ELF-1 (cell line): Measurements from ENCODE around the gene MBP.

ENCODE experiments used
- DNase-seq: peaks from one replicate; pipeline ENCODE4 v3.0.0-alpha.2; 2016; ENCODE audit warnings: low read depth, low spot score

MBP gene

GRCh38 chr18:77008006-77008405, 124.6 kb downstream of the MBP start:
- no peak for DNase-seq

DNA sequence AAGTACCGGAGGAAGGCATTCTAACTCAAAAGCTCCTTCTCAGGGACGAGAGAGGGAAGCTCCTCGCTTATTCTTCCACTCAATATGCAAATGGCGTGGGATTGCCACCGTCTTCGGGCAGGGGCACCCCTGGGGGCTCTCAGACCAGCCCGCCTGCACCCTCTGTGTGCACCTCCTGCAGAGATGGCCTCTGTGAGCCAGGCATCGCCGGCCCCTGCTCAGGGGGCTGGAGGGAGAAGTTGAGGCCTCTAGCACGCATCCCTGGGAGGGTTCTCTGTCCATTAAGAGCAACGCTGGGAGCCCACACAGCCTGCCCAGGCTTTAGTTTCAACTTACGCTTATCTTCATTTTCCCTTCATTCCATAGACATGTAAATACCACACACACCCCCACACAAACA, 125.3 kb downstream of the MBP start:
- no peak for DNase-seq

- peak; percentile 37 for DNase-seq
These were observed 126.0 kb downstream of the MBP start for GRCh38 chr18:77006305-77007175.

GRCh38 chr18:77005651-77006195, 126.9 kb downstream of the MBP start:
- DNase-seq: no peak

DNA sequence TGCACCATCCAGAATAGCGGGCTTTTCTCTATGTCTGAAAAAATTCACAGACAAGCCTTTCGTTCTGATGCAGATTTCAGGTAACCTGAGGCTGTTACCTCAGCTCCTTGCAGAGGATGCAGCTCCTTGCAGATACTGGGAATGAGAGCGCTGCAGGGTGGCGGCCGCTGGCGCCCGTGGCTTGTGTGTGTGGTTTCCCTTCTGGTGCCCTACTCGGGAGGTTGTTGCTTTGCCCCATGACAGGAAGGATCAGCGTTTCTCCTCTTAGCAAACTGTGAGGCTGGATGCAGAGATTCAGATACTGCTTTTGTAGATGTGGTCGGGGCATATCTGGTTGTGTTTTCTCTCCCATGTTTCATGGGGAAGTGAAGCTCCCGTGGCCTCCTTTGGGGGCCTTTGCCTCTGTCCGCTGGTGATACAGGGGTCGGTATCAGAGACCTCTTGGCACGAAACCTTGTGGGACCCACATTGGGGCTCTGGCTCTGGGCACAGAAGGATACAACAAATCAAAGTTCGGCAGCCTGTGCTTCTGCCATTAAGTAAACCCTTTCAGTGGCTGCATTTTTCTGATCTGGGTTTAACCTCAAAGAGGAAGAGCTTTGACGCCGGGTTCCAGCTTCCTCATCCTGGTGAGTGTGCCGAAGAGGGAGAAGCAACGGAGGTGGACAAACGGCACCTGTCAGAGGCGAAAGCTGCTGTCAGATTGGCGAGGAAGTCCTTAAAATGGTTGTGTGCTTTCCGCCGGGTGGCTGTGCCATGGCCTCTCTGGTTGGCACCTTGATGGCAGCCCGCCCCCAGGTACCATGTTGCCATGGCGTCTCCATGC, 127.8 kb downstream of the MBP start:
- no peak for DNase-seq

GRCh38 chr18:77003316-77003715, 129.3 kb downstream of the MBP start:
- no peak for DNase-seq

DNA sequence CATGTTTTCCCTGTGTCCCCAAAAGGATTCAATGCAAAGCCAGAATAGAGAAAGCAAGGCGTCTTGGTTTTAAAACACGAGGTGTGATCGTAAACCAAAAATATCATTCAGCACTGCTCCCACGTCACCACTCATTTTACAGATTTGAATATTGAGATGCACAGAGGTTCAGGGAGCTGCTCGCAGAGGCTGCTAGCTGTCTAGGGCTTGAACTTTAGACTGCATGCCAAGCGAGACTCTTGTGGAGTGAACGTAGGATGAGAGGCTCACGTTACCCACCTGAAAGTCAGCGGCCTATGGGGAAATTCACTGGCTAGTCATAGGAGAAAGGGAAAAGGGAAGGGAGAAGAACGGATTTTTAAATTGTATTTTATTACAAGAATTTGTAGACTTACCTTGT, 130.1 kb downstream of the MBP start:
- DNase-seq: no peak

GRCh38 chr18:77001979-77002378, 130.6 kb downstream of the MBP start:
- no peak for DNase-seq

DNA sequence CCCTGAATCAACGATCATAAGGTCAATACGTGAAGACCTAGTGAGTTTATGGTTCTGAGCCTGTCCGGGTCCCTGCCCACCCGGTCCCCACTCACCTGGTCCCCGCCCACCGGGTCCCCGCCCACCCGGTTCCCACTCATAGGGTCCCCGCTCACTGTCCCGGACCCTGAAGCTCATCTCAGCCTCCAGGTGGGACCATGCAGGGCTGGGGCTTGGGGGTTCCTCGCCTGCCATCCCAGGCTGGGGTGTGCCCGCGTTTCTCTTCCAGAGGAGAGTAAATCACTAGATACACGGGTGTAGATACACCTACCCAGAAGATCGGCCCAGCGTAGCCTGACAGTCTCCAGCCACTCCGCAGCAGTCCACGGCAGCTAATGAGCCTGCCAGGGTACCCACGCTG, 131.5 kb downstream of the MBP start:
- DNase-seq: no peak

- peak; percentile 66 for DNase-seq
These were observed 132.1 kb downstream of the MBP start for GRCh38 chr18:77000527-77000926.

GRCh38 chr18:76999077-76999476, 133.5 kb downstream of the MBP start:
- DNase-seq: no peak

GRCh38 chr18:76997951-76998808, 134.4 kb downstream of the MBP start:
- DNase-seq: peak; percentile 32

GRCh38 chr18:76996429-76996828, 136.2 kb downstream of the MBP start:
- DNase-seq: no peak

DNA sequence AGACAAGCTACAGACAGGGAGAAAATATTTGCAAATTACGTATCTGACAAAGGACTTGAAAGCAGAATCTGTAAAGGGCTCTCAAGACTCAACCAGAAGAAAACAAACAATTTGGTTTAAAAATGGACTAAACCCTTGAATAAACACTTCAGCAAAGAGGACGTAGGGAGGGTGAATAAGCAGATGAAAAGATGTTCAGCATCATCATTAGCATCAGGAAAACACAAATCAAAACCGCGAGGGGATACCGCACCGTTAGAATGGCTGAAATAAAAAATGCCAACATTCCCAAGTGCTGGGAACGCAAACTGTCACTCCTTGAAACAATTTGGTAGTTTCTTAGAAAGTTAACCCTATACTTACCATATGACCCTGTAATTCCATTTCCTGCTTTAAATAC, 136.7 kb downstream of the MBP start:
- DNase-seq: no peak

GRCh38 chr18:76994086-76994654, 138.4 kb downstream of the MBP start:
- DNase-seq: no peak

- DNase-seq: no peak
These were observed 139.0 kb downstream of the MBP start for GRCh38 chr18:76993573-76993972.

DNA sequence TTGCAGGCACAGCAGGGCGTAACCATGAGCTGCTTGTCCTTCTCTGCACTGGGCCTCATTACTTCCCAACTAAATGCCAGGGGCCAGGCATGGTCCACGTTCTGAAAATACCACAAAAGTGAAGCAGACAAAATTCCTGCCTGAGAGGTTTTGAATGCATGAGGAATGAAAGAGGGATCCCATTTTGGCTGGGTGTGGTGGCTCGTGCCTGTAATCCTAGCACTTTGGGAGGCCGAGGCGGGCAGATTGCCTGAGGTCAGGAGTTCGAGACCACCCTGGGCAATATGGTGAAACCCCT, 139.5 kb downstream of the MBP start:
- no peak for DNase-seq

DNA sequence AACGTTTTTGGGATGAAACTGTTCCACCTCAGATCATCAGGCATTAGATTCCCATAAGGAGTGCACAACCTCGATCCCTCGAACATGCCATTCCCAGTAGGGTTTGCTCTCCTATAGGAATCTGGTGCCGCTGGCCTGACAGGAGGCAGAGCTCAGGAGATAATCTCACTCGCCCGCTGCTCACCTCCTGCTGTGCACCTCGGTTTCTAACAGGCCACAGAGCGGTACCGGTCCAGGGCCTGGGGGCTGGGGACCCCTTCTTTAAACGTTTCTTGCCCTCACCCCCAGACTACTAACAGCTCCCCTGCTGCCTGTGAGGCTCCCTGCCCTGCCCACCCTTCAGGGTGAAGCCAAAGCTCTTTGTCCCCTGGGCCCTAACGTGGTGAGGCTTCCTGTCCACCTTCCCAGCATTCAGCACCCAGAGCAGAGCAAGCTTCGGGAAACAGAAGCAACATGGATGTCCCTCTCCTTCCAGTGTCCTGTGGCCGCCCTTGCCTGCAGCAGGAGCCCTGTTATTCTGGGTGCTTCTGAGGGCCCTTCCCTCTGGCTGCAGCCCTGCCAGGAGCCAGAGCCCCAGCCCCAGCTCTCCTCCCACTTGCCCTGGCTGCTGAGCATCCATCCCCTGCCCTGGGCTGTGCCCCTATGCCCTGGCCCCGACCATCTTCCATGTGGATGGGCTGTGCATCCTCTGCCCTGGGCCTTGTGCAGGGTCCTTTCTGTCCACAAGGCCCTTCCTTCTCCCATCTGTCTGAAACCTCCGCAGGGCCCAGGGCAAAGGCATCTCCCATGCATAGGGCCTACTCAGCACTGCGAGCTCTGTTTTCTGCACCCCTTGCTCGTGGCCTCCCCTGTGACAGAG, 140.1 kb downstream of the MBP start:
- DNase-seq: no peak

DNA sequence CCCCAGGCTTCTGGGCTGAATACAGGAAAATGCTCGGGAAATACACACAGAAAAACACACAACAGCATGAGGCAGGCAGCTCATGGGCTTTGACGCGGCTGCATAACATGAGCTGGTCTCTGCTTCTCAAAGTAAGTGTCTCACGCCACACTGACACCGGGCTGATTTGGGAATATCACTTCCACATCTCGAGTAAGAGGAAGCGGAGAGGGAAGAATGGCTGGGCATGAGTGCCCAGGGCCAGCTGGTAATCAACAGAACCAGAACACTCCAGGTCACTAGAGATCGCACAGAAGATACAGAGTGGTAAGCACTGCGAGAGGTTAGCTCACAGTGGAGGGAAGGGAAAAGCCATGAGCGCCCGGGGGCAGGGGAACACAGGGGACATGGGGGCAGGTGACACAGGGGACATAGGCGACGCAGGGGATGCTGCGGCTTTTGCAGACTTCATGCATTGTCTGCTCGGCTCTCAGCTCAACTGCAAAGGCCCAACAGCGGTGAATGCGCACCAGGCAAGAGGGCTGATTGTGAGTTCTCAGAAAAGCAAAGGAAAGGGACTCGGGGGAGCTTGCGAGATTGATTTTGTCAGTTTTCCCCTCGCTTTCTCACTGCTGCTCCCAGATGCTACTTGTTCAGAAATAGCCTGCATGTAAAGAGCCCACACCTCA, 141.4 kb downstream of the MBP start:
- no peak for DNase-seq
